Measurements from ENCODE around the gene CDC5L. TPM values are rescaled to one million over a fixed set of nuclear protein-coding genes. Genes with fewer than 3 reads are reported as not detected.

CDC5L gene
- polyA plus RNA-seq, 3 donors, result 4.9 to 10.2 (median 7.4) TPM

GRCh38 chr6:44453146-44453545 lies 65.6 kb downstream of the CDC5L start:
- Mint-ChIP-seq H3K4me1 (peaks cover 12% of the 10 kb centered on the region), H3K4me3 (no peak overlapping the region), H3K27ac (no peak overlapping the region), H3K36me3 (peaks cover 26 to 34% of the 10 kb centered on the region in 2 donors), H3K9me3 (no peaks in the 10 kb centered on the region), H3K27me3 (ENCODE audit: low read depth in 3 of 3) (peaks cover 0 to 5% (median 3%) of the 10 kb centered on the region in 3 donors)
- Histone ChIP-seq H3K9ac (ENCODE audit: insufficient read depth, low read length, poor library complexity, severe bottlenecking) (no peak overlapping the region), H3K36me3 (replicated peaks in 1 of 2; ENCODE audit: control insufficient read depth in 1 of 2, insufficient read depth in 2 of 2, low read length in 2 of 2) (peaks cover 28 to 29% of the 10 kb centered on the region in 2 donors), H3K79me2 (ENCODE audit: insufficient read depth, low read length) (no peaks in the 10 kb centered on the region), H3K9me3 (replicated peaks in 1 of 2; ENCODE audit: control insufficient read depth in 1 of 2, insufficient read depth in 1 of 2, low read length in 2 of 2) (no peaks in the 10 kb centered on the region), H3K27ac (ENCODE audit: low read depth in 1 of 2, low read length in 2 of 2) (no peak overlapping the region), H4K20me1 (ENCODE audit: insufficient read depth, low read length) (no peaks in the 10 kb centered on the region), H3K4me3 (replicated peaks in 1 of 3; ENCODE audit: low read depth in 2 of 3, low read length in 3 of 3) (no peak overlapping the region), H3K4me2 (replicated peaks; ENCODE audit: extremely low read depth, low read length, poor library complexity, severe bottlenecking) (no peak overlapping the region), H2AFZ (ENCODE audit: insufficient read depth, low read depth, low read length, poor library complexity, severe bottlenecking) (no peak overlapping the region), H3K4me1 (ENCODE audit: control insufficient read depth in 1 of 2, insufficient read depth in 2 of 2, low read length in 2 of 2) (peaks cover 6 to 10% of the 10 kb centered on the region in 2 donors), H3K27me3 (ENCODE audit: control insufficient read depth in 2 of 2, insufficient read depth in 2 of 2, low read length in 2 of 2) (no peaks in the 10 kb centered on the region)
- no peak for TF ChIP-seq CTCF (IDR thresholded peaks at IDR 0.05)
- DNase-seq, result no peak
- WGBS (ENCODE audit: insufficient coverage), result no CpG with 5 or more reads among the region's 1 CpG
- intact Hi-C loops (cut with micrococcal nuclease), result no loop called here

GRCh38 chr6:44454198-44454597 lies 66.7 kb downstream of the CDC5L start:
- WGBS (ENCODE audit: insufficient coverage), result no CpG with 5 or more reads among the region's 5 CpGs

More at GRCh38 chr6:44454198-44454597, 66.7 kb downstream of the CDC5L start:
- Mint-ChIP-seq H3K4me1 (peaks cover 12% of the 10 kb centered on the region), H3K27ac (peak overlapping the region in 2 of 7 donors; percentile 34 to 75), H3K9me3 (no peaks in the 10 kb centered on the region), H3K27me3 (ENCODE audit: low read depth in 3 of 3) (peaks cover 0 to 8% (median 3%) of the 10 kb centered on the region in 3 donors), H3K36me3 (peaks cover 21 to 28% of the 10 kb centered on the region in 2 donors), H3K4me3 (no peak overlapping the region)
- TF ChIP-seq CTCF (IDR thresholded peaks at IDR 0.05), result no peak
- no peaks in the 10 kb centered on the region for H3K79me2 ChIP-seq (ENCODE audit: insufficient read depth, low read length)
- no peak overlapping the region for H3K4me3 ChIP-seq (replicated peaks in 1 of 3; ENCODE audit: low read depth in 2 of 3, low read length in 3 of 3)
- no peak overlapping the region for H3K4me2 ChIP-seq (replicated peaks; ENCODE audit: extremely low read depth, low read length, poor library complexity, severe bottlenecking)
- H2AFZ ChIP-seq (ENCODE audit: insufficient read depth, low read depth, low read length, poor library complexity, severe bottlenecking), result no peak overlapping the region
- H4K20me1 ChIP-seq (ENCODE audit: insufficient read depth, low read length), result no peaks in the 10 kb centered on the region
- no peak overlapping the region for H3K27ac ChIP-seq (ENCODE audit: low read depth in 1 of 2, low read length in 2 of 2)
- H3K9me3 ChIP-seq (replicated peaks in 1 of 2; ENCODE audit: control insufficient read depth in 1 of 2, insufficient read depth in 1 of 2, low read length in 2 of 2), result no peaks in the 10 kb centered on the region
- H3K9ac ChIP-seq (ENCODE audit: insufficient read depth, low read length, poor library complexity, severe bottlenecking), result no peak overlapping the region
- H3K36me3 ChIP-seq (replicated peaks in 1 of 2; ENCODE audit: control insufficient read depth in 1 of 2, insufficient read depth in 2 of 2, low read length in 2 of 2), result peaks cover 18 to 19% of the 10 kb centered on the region in 2 donors
- DNase-seq, result no peak
- intact Hi-C loops (cut with micrococcal nuclease), result no loop called here
- H3K27me3 ChIP-seq (ENCODE audit: control insufficient read depth in 2 of 2, insufficient read depth in 2 of 2, low read length in 2 of 2), result no peaks in the 10 kb centered on the region
- H3K4me1 ChIP-seq (ENCODE audit: control insufficient read depth in 1 of 2, insufficient read depth in 2 of 2, low read length in 2 of 2), result peaks cover 6 to 10% of the 10 kb centered on the region in 2 donors
